SIG-M5 treated with dmso at 0.1 percent for 504 hours (cell line): ENCODE data around the gene GRAMD2B.
"Not testable (repeated sequence)": the region's sequence is repeated elsewhere in the genome, so short reads cannot be mapped to it uniquely, and the experiment has no call there.

Experiments
- DNase-seq: peaks from one replicate; lab custom pipeline; 2025; ENCODE audit not compliant: unreplicated experiment; lab: John Stamatoyannopoulos, UW

GRAMD2B gene

DNA sequence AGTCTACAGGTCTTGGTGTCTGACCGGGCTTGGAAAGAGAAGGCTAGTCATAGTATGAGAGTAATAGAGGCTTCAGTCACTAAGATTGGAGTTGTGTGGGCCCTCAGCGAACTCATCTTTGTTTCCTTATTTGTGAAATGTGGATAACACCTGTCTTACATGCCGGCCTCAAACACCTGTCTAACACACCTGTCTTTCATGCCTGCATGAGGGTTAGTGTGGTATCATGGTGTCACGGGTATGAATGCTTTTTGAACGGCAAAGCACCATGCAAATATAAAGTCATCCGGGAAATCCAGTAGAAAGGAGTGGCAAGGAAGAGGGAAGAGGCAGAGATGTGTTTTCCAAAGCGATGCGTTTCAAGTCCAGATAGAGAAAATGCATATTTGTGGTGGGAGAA is 25.5 kb downstream of the GRAMD2B start:
- no peak for DNase-seq

DNA sequence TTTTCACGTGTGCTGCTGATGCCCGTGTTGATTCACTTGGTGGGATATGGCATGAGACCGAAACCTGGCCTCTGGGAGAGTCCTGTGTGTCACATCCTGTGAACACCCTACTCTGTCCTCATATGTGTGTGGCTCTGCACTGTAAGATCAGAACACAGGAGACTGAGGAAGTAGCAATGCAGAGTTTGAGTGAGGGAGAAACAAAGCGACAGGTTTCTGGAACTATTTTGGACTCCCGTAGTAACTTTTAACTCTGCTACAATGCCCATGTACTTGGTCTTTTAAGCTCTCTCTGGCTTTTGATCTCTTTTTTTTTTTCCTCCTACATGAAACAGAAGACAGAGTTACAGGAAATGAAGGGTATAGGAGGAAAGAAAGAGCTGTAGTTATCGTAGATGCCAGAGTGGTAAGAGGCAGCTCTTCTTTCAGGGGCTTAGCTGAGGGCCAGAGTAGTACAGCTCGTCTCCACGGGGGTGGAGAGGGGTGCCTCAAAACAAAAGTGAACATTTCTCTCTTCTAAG is 26.6 kb downstream of the GRAMD2B start:
- DNase-seq = no peak

GRCh38 chr5:126450346-126450745 is 27.1 kb downstream of the GRAMD2B start:
- DNase-seq = no peak

GRCh38 chr5:126450907-126451306 is 27.7 kb downstream of the GRAMD2B start:
- no peak for DNase-seq

DNA sequence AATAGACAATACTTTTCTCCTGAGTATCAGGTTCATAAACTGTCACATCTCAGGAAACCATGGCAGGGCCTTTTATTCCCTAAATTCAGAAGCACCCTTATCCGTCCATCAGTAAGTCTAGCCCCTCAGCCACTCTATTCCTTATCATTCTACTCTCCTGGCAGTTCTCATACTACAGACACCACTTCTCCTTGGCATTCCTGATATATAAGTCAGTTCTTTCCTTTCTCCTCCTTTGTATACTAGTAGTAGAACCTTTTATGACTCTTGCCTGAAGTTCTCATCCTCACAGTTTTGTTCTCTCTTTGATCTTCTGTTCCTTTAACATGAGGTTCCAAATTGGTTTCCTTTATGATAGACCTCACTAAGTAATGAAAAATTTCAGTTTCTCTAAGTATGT is 29.3 kb downstream of the GRAMD2B start:
- no peak for DNase-seq

GRCh38 chr5:126454081-126454480 is 30.9 kb downstream of the GRAMD2B start:
- DNase-seq = no peak

DNA sequence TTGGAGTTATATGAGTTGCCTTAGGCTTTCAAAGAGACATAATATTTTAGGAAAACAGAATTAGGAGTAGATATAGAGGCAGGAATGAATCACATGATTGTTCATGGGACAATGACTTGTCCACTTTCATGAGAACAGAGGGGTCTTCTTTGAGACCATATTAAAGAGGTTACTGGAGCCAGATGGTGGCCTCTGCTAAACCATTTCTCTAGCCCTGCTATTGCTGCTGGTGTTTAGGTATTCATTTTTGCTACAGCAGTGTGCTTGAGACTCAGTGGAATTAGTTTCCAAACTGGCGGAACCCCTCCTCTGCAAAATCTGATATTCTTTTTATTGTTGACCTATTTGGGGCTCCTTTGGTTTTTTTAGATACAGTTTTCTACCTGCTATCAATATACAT is 31.3 kb downstream of the GRAMD2B start:
- no peak for DNase-seq

DNA sequence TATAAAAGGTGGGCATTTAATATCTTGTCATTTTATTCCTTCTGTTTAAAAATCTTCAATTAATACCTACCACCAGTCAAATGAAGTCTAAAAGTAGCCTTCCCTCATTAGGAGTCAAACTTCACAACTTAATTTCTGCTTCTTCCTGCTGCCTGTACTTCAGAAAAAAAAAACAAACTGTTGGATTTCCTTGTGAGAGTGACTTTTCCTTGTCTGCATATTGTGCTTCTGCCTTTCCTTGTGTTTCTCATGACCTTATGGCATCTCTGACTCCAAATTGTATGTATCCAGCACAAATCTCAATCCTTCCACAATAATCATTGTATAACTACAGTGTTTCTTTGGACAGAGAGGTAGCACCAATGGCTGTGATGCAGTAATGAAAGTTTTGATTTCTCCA is 32.1 kb downstream of the GRAMD2B start:
- no peak for DNase-seq

DNA sequence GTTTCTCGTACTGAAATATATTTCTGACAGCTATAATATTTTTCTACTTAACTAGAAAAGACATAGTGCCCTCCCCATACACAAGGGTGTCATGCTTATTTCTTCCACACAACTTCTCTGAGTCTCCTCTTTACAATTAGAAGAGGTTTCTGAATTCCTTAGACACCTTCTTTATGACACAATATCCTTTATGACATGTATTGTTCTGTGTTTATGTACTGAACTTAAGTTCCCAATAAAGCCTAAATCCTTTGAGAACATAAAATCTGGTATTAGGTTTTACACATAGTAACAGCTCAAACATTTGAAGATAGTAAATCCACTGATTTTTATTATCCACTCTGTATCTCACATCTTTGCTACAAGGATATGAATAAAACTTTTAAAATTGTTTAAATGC is 32.5 kb downstream of the GRAMD2B start:
- DNase-seq = no peak

- DNase-seq = no peak
Measured at GRCh38 chr5:126456217-126456820, 33.1 kb downstream of the GRAMD2B start.

DNA sequence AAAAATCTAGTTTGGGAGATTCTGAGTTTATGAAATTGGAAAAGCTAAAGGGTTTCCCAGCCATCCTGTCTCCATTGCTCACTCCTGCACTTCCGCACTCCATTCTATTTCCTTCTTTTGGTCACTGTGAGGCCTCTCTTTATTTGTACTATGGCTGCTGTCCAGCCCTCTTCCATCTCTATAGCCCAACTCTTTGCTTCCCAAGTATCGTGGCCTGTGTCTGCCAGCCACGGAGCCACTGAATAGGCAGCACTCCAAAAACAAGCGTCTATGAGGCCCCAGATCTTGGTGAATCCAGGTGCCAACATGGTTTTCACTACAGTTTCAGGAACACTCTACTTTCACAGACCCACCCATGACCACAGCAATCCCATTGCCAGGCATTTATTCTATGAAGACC is 37.2 kb downstream of the GRAMD2B start:
- DNase-seq = no peak

- DNase-seq = no peak
Measured at GRCh38 chr5:126460977-126461376, 37.8 kb downstream of the GRAMD2B start.

- DNase-seq = no peak
Measured at GRCh38 chr5:126461838-126462237, 38.6 kb downstream of the GRAMD2B start.

DNA sequence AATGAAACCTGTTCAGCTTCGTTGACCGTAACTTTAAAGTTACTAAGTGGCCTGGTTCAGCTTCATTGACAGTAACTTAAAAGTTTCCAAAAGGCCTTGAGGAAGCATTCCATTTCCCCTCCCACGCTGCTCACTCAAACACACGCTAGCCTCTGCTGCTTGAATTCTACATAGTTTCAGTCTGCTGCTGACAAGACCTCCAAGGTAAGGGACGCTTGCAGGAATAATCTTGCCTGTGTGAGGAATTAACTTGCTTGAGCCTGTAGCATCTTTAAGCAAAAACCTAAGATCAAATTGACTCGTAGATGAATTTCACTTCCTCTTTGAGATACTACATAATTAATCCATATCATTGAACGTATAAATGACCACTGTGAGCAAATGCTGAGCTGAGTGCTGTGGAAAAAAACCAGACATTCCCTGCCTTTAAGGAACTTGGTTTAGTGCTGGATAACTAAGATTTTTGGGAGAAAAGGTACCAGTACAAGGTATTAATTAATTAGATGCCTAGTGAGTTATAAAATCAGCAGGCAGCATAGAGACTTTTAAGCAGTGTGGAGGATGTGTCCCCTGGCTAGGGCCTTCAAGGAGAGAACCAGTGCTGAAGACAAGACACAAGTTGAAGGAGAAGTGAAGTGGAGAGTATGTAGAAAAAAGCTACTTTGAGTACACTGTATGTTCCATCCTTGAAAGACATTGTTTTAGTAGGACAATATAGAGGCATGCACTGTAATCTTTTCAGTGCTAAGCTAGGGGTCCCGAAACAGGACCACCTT is 39.2 kb downstream of the GRAMD2B start:
- no peak for DNase-seq

- no peak for DNase-seq
Measured at GRCh38 chr5:126464016-126464415, 40.8 kb downstream of the GRAMD2B start.

GRCh38 chr5:126464959-126465358 is 41.8 kb downstream of the GRAMD2B start:
- no peak for DNase-seq

DNA sequence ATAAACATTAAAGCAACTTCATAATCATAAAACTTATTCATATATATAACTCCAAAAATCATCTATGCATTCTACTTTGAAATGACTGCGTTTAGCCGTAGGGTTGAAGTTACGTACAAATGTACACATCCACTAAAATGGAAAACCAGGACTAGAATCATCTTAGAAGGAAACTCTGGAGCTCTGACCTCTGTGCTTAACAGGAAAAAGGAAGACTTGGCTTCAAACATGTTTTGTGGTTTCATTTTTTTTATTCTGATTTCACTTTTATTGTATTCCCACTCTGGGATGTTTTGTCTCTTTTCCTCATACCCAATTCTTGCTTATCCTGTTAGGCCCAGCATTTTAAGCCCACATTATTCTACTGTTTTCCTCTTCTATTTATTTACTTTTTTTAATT is 44.9 kb downstream of the GRAMD2B start:
- DNase-seq = no peak

GRCh38 chr5:126469536-126470316 is 46.5 kb downstream of the GRAMD2B start:
- no peak for DNase-seq

DNA sequence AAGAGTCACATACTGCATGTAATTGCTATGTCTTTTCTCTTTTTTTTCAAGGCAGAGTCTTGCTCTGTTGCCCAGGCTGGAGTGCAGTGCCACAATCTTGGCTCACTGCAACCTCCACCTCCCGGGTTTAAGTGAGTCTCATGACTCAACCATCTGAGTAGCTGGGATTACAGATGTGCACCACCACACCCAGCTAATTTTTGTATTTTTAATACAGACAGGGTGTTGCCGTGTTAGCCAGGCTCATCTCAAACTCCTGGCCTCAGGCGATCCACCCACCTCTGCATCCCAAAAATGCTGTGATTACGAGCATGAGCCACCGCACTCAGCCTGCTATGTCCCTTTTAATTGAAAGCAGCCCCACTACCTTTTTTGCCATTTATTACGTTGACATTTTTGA is 47.3 kb downstream of the GRAMD2B start:
- not testable (repeated sequence) for DNase-seq

- DNase-seq = no peak
Measured at GRCh38 chr5:126471247-126471646, 48.0 kb downstream of the GRAMD2B start.

DNA sequence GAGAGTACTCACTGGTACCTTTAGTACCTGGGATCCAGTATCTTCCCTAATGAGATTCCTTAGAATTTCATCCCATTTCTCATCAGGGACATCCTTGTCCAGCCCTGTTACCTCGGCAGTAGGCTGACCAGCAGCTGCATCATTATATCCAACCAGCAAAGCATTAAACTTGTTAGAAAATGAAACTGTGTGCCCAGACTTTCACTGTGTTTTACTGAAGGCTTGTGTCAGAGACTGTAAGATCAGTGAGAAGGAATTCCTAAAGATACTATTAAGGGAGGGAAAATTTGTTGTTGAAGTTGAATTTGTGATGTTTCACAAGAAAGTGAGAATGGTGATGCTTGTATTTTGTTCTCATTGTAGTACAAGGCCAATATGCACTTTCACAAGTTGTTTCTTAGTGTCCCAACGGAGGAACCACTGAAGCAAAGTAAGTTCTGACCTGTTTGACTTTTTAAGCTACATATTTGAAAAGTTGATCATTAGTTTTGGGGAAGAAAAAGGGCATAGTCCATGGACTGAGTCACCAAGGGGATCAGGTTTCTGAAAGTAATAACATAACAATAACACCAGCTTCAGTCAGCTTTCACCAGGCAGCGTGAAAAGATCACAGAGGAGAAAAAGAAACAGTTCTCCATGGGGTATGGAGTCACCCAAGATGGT is 48.8 kb downstream of the GRAMD2B start:
- DNase-seq = no peak
